ENCODE data around the gene AGBL4.

Gene AGBL4

DNA sequence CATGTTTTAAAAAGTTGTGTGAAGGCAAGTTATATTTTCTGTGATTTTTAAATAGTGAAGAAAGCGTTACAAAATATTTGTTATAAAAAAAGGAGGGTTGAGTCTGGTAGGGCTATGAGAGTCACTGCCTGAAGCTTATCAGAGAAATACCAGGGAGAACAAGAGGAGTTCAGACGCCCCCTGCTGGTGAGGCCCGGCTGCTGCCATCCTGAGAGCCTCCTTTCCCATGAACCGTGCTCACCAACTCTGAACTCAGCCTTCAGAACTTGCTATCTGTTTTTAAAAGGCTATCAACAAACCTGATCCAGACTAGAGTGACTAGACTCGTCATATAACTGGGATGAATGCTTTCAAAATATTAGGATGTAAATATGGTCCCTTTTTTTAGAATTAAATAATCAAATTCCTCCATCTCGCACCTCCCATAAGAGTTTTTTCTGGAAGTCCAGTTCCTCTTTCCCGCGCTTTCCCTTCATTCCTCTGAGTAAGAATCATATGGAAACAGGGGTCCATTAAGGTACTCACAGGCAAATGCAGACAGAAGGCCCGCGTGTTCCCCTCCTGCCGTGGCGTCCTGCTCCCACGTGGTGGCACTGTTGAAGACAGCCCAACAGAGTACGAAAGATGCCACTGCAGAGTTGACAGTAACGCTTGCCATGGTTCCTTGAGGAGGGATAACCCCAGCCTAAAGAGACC lies 1525.5 kb downstream of the AGBL4 start:
- DNase-seq = peak; percentile 45

DNA sequence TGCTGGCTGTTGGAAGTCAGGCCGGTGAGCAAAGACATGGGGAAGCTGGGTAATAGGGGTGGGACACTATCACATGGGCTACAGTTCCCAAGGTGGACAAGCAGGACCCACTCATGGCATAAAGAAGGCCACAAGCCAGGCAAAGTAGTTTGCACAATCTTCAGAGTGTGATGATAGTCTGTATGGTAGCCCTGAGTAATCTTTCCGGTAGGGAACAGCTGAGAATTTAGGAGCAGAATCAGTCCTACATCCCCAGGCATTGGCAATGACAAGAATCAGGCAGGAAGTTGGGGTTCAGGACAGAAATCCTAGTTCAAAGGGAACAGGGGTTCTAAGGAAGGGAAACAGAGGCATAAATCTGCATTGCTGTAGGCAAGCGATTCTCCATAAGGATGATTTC lies 1527.8 kb downstream of the AGBL4 start:
- no peak for DNase-seq

DNA sequence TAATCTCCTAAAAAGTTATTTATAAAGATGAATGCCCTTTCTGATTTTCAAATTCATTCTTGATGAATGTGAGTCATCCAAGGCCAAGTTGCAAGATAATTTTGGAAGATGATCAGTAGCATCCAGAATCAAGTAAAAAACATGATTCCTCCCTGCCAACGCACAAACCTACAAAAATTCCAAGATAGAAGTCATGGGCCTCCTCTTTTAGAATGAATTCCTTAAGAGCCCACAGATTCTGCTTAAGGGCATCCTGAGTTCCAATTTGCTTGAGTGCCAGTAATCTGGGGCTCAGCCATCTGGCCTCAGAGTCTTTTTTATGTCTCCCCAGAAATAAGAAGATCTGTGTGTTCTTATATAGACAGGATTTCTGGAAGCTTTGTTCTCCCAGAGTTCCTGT lies 1528.6 kb downstream of the AGBL4 start:
- DNase-seq = no peak

DNA sequence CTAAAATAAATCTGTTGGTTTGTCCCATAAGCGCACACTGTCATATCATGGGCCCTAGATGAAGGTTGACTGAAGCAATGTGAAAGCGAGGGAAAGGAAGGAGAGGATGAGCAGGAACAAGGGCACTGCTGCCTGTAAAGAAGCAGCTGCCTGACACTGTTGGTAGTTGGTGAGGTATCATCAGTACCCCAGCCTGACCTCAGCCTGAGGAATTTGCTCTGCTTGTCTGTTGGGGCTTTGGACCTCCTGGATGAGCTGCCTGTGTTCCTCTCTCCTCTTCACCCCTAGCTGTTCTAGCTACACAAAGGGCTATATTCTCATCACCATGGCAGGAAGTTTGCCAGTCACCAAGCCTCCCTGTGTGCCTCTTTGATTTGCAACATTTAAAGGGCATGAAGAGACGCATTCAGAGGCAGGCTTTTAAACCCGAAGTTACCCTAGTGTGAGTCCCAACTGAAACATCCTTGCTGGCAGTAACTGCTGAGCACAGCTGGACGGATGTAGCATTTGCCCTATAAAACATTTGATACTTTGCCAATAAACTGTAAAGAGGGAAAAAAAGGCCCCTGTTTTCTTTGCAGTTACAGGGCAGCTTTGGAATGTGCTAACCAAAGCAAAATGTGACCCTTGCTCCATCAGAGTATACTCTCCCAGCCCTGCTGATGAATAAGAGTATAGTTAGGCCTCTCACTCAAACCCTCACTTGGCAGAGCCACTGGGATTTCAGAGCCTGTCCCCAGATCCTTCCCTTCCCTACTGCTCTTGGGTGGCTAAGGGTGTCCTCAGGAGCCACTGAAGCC lies 1529.6 kb downstream of the AGBL4 start:
- DNase-seq = no peak

DNA sequence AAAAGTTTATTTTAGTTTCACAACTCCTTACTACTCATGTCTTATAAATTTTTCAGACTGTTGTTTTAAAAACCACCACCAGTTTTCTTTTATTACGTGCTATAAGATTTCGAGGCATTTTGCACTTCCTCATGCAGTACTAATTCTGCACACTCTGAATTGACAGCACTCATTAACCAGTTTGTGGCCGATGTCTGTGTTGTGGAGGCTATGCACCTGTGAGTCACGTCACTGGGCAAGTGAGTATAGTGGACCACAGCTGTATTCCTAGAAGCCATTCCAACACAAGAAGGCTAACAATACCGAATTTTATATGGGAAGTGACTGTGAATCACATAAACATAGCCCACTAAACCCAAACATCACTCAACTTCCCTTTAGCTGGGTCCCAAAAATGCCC lies 1530.7 kb downstream of the AGBL4 start:
- DNase-seq = no peak

DNA sequence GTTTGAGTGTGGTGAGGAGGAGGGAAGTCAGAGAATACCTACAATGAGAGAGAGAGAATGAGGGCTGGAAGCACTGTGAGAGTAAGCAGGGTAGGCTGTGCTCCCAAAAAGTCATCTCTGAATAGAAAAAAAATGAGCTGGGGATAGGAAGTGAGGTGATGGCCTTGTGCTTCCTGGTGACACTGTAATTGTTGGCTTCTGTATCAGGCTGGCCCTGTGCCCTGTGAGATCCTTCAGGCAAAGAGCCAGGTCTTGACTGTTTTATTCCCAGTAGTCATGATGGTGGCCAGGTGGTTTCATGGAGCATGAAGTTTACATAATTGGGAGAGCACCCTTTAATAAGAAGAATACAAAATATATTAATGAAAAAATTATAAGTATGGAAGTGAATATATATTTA lies 1531.4 kb downstream of the AGBL4 start:
- peak; percentile 45 for DNase-seq

DNA sequence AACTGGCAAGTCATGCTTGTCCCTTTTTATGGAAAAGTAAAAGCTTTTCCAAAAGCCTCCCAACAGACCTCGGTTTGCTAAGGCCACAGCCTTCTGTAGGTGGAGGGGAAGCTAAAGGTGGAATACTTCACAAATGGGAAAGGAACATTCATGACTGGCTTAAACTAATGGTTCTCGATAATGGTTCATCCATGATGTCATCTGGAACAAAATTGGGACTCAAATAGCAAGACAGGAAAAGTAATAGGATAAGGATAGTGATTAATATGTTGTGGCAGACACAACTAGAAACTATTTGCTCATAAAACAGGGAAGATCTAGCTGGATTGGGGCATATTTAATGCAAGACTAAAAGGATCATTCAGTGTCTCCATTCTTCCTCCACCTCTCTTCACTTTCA lies 1535.0 kb downstream of the AGBL4 start:
- no peak for DNase-seq
